Medulla oblongata (tissue), 1 donor: Measurements from ENCODE around the gene RASGRF1.

Source experiments
- DNase-seq: peaks from one replicate; pipeline ENCODE4 v3.0.0-alpha.2; 2015; ENCODE audit errors: extremely low spot score

Gene RASGRF1

GRCh38 chr15:78913012-78913411, 177.6 kb downstream of the RASGRF1 start:
- no peak for DNase-seq

GRCh38 chr15:78912316-78912715, 178.3 kb downstream of the RASGRF1 start:
- no peak for DNase-seq

GRCh38 chr15:78910271-78910670, 180.3 kb downstream of the RASGRF1 start:
- peak; percentile 33 for DNase-seq
